AG04449 (cell line): Measurements from ENCODE around the gene CAMK2A.

Experiments used
- CTCF ChIA-PET: fragments of 350-600 bp; formaldehyde crosslinking; extraction: SDS; loops from one replicate; lab custom pipeline; 2021; ENCODE audit warnings: antibody characterized with exemption; lab: Yijun Ruan, JAX
- POLR2A ChIA-PET: fragments of 400-600, 350-600 bp; formaldehyde crosslinking; extraction: SDS; loops from one replicate; lab custom pipeline; 2020; ENCODE audit warnings: antibody characterized with exemption, inconsistent platforms; lab: Yijun Ruan, JAX
- DNase-seq: peaks from one replicate; pipeline ENCODE4 v3.0.0-alpha.2; 2010; ENCODE audit warnings: low read depth, low spot score
- H3K4me3 ChIP-seq: 2 replicates; pipeline ENCODE4 v1.5.1; 2011; ENCODE audit warnings: low read depth, mild to moderate bottlenecking, control low read depth, low read length
- TF ChIP-seq, protein P1 (sequence below): IDR thresholded peaks from one replicate; pipeline ENCODE4 v1.5.1; 2011; ENCODE audit warnings: mild to moderate bottlenecking, moderate library complexity, low read length, control low read depth, inconsistent platforms; ENCODE audit not compliant: insufficient read depth; ENCODE audit errors: missing control alignments

CAMK2A gene

DNA sequence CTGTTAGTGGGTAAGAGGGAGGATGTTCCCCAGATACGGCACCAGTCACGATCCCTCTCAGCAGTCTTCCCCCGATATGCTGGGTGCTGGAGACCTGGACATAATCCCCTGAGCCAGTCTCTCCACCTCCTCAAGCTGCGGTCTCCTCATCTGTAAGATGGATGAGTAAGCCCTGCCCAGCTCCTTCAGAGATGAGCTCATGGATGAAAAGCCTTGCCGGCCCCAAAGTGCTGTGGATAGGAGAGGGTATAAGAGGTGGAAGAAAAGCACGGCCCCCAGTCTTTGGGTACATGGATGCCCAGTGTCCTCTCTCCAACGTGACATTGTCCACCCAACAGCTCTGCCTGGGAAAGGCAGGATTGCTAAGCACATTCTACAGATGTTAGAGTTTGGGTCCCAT, 4.5 kb downstream of the CAMK2A start:
- TF ChIP-seq, protein P1, sequence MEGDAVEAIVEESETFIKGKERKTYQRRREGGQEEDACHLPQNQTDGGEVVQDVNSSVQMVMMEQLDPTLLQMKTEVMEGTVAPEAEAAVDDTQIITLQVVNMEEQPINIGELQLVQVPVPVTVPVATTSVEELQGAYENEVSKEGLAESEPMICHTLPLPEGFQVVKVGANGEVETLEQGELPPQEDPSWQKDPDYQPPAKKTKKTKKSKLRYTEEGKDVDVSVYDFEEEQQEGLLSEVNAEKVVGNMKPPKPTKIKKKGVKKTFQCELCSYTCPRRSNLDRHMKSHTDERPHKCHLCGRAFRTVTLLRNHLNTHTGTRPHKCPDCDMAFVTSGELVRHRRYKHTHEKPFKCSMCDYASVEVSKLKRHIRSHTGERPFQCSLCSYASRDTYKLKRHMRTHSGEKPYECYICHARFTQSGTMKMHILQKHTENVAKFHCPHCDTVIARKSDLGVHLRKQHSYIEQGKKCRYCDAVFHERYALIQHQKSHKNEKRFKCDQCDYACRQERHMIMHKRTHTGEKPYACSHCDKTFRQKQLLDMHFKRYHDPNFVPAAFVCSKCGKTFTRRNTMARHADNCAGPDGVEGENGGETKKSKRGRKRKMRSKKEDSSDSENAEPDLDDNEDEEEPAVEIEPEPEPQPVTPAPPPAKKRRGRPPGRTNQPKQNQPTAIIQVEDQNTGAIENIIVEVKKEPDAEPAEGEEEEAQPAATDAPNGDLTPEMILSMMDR = no peak
- ChIA-PET POLR2A (interaction anchor here (0.8 kb wide), 1 partner anchor 14 kb away, joined by 5 read pairs; no protein-coding TSS in a partner anchor), CTCF (no interaction called here)
- no peak for DNase-seq
- H3K4me3 ChIP-seq = no peak overlapping the region

GRCh38 chr5:150284311-150284710, 5.3 kb downstream of the CAMK2A start:
- H3K4me3 ChIP-seq = no peak overlapping the region
- TF ChIP-seq, protein P1 = no peak
- ChIA-PET CTCF (no interaction called here), POLR2A (no interaction called here)
- no peak for DNase-seq

GRCh38 chr5:150283904-150284303, 5.7 kb downstream of the CAMK2A start:
- POLR2A ChIA-PET = no interaction called here
- CTCF ChIA-PET = no interaction called here

GRCh38 chr5:150281987-150282386, 7.6 kb downstream of the CAMK2A start:
- TF ChIP-seq, protein P1 = no peak
- ChIA-PET POLR2A (no interaction called here), CTCF (interaction anchor here (0.9 to 1.6 kb wide), 2 partner anchors 68 to 69 kb away, joined by 3 to 5 read pairs; no protein-coding TSS in a partner anchor)
- H3K4me3 ChIP-seq = no peak overlapping the region
- DNase-seq = no peak

More at GRCh38 chr5:150283904-150284303, 5.7 kb downstream of the CAMK2A start:
- TF ChIP-seq, protein P1 = no peak
- no peak overlapping the region for H3K4me3 ChIP-seq
- no peak for DNase-seq

GRCh38 chr5:150279330-150280020, 10.1 kb downstream of the CAMK2A start:
- POLR2A ChIA-PET = interaction anchor here (0.7 to 1.2 kb wide), 3 partner anchors 19 to 98 kb away, joined by 3 to 6 read pairs (median 3); no protein-coding TSS in a partner anchor
- no peak for DNase-seq
- TF ChIP-seq, protein P1 = no peak
- no peak overlapping the region for H3K4me3 ChIP-seq
- CTCF ChIA-PET = interaction anchor here (1.3 to 1.5 kb wide), 2 partner anchors 70 to 72 kb away, joined by 3 to 7 read pairs; no protein-coding TSS in a partner anchor

DNA sequence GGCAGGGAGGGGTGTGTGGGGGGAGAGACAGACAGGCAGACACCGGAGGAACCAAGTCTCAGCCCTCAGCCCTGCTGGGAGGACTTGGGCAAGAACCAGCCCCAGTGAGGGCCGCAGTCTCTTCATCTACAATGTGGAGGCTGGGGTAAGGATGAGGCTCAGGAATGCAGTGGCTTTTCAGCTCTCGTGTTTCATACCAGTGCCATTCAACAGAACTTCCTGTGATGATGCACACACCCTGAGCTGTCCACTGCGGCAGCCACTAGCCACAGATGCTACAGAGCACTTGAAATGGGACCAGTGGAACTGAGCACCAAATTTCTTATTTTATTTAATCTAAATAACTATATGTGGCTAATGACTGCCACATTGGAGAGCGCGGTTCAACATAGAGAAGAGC, 10.7 kb downstream of the CAMK2A start:
- no peak overlapping the region for H3K4me3 ChIP-seq
- peak; percentile 76 for DNase-seq
- POLR2A ChIA-PET = interaction anchor here (0.6 to 1.2 kb wide), 4 partner anchors 20 to 286 kb away, joined by 3 to 6 read pairs (median 3); no protein-coding TSS in a partner anchor
- CTCF ChIA-PET = interaction anchor here (1.0 to 1.5 kb wide), 3 partner anchors 71 to 159 kb away, joined by 3 to 7 read pairs (median 3); no protein-coding TSS in a partner anchor
- TF ChIP-seq, protein P1 = no peak
